Motor neuron (in vitro differentiated cells): ENCODE data around the gene CCDC159. TPM values are rescaled to one million over a fixed set of nuclear protein-coding genes. Genes with fewer than 3 reads are reported as not detected.
"Not testable (repeated sequence)": the region's sequence is repeated elsewhere in the genome, so short reads cannot be mapped to it uniquely, and the experiment has no call there.

Source experiments
- ATAC-seq, 8 experiments: fragments of 200-7000 bp; cut with Tn5 transposase; replicated peaks in 6 of 8; 2 replicates each; pipeline ENCODE4 v1.8.0; 2021; ENCODE audit warnings: mild to moderate bottlenecking in 8 of 8, moderate library complexity in 8 of 8
- H3K27ac ChIP-seq, 2 donors: fragments of 250-450 bp; sonication (Bioruptor Pico); 2 replicates each; pipeline ENCODE4 v1.9.0; 2021; ENCODE audit warnings: antibody characterized with exemption in 2 of 2, mild to moderate bottlenecking in 2 of 2, moderate library complexity in 1 of 2
- H3K4me1 ChIP-seq, 2 donors: fragments of 250-450 bp; sonication (Bioruptor Pico); replicated peaks in 1 of 2; 2 replicates each; pipeline ENCODE4 v1.6.1; 2021; ENCODE audit warnings: antibody characterized with exemption in 2 of 2, mild to moderate bottlenecking in 2 of 2, moderate library complexity in 1 of 2
- H3K4me3 ChIP-seq, 5 donors: fragments of 250-450 bp; sonication (Bioruptor Pico); 2 replicates each; pipeline ENCODE4 v1.9.0; 2021; ENCODE audit warnings: antibody characterized with exemption in 5 of 5, mild to moderate bottlenecking in 5 of 5, moderate library complexity in 4 of 5
- WGBS, 10 experiments: fragments of 450-650 bp; shearing (Covaris generic); methylation state at CpG; one replicate each; pipeline ENCODE4 v1.0.0; 2022; 5-methylcytosine and 5-hydroxymethylcytosine counted together
- in situ Hi-C, 9 experiments: fragments of 400-800 bp; cut with MboI; loops; one replicate each; pipeline ENCODE4 v1.15.0; 2021; ENCODE audit warnings: low sequenced_read_pairs in 9 of 9, low pct_unique_long_range_greater_than_20kb in 2 of 9; ENCODE audit not compliant: unreplicated experiment in 9 of 9
- total RNA-seq, 8 experiments: library from RNA; unstranded; fragments of 300-600 nt; gene quantifications; 2 replicates each; pipeline versions ENCODE4 v1.2.3 to v1.2.4, GENCODE V29; 2022

Gene CCDC159
- total RNA-seq, 8 experiments from 2014 or later: 4.4 to 22.3 (median 14.4) TPM

DNA sequence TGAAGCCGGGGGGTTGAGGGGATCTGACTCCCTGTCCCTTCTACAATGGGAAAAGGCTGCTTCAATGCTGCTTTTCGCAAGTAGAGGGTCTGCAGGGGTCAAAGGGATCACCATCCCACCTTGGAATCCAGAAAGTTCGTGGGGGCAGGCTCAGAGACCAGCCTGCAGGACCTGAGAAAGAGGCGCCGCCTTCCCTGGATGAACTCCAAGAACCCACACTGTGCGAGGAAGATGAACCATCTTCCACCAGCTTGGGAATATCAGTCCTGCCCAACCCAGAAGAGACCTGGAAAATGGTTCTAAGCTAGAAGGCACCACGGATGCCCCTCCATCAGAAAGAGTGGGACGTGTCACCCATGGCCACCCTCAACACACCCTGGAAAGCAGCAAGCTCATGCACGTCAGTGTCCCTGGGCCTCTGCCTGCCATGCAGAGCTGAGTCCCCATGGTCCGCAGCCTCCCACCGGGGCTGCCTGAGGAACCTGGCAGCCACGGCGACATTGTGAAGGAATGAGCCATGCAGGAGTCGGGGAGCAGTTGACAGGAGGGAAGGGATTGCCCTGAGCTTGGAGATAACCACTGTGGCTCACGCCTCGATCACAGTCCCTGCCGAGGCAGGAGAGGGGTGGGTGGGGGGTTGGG, 21.4 kb upstream of the CCDC159 start:
- ATAC-seq: peak in 2 of 8 experiments; percentile 6
- in situ Hi-C loops: no loop called here
- Histone ChIP-seq H3K4me1 (peaks cover 2 to 17% of the 10 kb centered on the region in 2 donors), H3K27ac (no peak overlapping the region), H3K4me3 (no peak overlapping the region)
- 17 to 88% (median 78%) methylated on average over 1 to 4 of the region's 17 CpGs; no CpG with 5 or more reads in 5 of the 10 experiments for WGBS, 10 experiments

GRCh38 chr19:11325544-11325943, 20.8 kb upstream of the CCDC159 start:
- ATAC-seq: no peak
- Histone ChIP-seq H3K27ac (no peak overlapping the region), H3K4me1 (peaks cover 2 to 17% of the 10 kb centered on the region in 2 donors), H3K4me3 (no peak overlapping the region)
- in situ Hi-C loops: no loop called here
- WGBS, 10 experiments: 89 to 100% (median 96%) methylated on average over 3 to 6 of the region's 7 CpGs; no CpG with 5 or more reads in 4 of the 10 experiments

DNA sequence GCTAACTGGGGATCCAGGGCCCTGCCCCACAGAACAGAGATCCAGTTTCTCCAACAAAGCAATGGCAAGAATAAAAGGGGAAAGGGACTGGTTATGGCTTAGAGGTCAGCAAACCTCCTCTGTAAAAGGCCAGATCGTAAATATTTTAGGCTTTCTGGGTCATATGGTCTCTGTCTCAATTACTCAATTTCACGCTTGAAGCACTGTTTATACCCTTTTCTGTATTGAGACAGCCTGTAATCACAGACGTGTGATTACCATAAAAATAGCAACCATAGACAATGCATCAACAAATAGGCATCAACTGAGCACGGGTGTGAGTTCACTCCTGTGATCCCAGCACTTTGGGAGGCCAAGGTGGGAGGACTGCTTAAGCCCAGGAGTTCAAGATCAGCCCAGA, 16.2 kb upstream of the CCDC159 start:
- WGBS, 10 experiments: 17 to 100% (median 17%) methylated on average over 1 to 2 of the region's 4 CpGs; no CpG with 5 or more reads in 7 of the 10 experiments
- no peak overlapping the region for H3K4me3 ChIP-seq
- H3K4me1 ChIP-seq: no peaks in the 10 kb centered on the region
- peak in 3 of 8 experiments; percentile 29 to 75 (median 72) for ATAC-seq
- peak overlapping the region in 1 of 2 donors; percentile 19 for H3K27ac ChIP-seq
- in situ Hi-C loops: no loop called here

GRCh38 chr19:11331502-11331901, 14.8 kb upstream of the CCDC159 start:
- ATAC-seq: no peak
- no peak overlapping the region for H3K4me3 ChIP-seq
- H3K4me1 ChIP-seq: no peaks in the 10 kb centered on the region
- 38 to 100% (median 90%) methylated on average over 1 to 4 of the region's 4 CpGs; no CpG with 5 or more reads in 2 of the 10 experiments for WGBS, 10 experiments
- in situ Hi-C loops: no loop called here
- no peak overlapping the region for H3K27ac ChIP-seq

DNA sequence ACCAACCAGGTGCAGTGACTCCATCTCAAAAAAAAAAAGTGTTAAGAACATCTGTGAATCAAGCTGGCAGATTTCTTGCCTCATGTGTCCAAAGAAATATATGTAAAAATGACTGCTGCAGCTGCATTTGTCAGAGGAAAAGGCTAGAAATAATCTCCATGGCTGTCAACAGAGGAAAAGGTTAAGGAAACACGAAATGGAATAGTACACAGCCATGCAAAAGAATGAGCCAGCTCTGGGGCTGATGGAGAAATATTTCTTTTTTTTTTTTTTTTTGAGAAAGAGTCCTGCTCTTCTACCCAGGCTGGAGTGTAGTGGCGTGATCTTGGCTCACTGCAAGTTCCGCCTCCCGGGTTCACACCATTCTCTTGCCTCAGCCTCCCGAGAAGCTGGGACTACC, 13.5 kb upstream of the CCDC159 start:
- no peak for ATAC-seq
- in situ Hi-C loops: no loop called here
- no peak overlapping the region for H3K4me3 ChIP-seq
- no peaks in the 10 kb centered on the region for H3K4me1 ChIP-seq
- 67 to 100% (median 86%) methylated on average over 1 to 5 of the region's 5 CpGs; no CpG with 5 or more reads in 2 of the 10 experiments for WGBS, 10 experiments
- H3K27ac ChIP-seq: no peak overlapping the region

- H3K27ac ChIP-seq, in situ Hi-C loops, H3K4me3 ChIP-seq: not testable (repeated sequence)
- 56 to 92% (median 71%) methylated on average over 1 to 6 of the region's 9 CpGs; no CpG with 5 or more reads in 1 of the 10 experiments for WGBS, 10 experiments
- H3K4me1 ChIP-seq: peaks cover 7 to 10% of the 10 kb centered on the region in 2 donors
- ATAC-seq: peak in 2 of 8 experiments; percentile 19 to 22
These were observed 12.5 kb upstream of the CCDC159 start for GRCh38 chr19:11333838-11334237.

DNA sequence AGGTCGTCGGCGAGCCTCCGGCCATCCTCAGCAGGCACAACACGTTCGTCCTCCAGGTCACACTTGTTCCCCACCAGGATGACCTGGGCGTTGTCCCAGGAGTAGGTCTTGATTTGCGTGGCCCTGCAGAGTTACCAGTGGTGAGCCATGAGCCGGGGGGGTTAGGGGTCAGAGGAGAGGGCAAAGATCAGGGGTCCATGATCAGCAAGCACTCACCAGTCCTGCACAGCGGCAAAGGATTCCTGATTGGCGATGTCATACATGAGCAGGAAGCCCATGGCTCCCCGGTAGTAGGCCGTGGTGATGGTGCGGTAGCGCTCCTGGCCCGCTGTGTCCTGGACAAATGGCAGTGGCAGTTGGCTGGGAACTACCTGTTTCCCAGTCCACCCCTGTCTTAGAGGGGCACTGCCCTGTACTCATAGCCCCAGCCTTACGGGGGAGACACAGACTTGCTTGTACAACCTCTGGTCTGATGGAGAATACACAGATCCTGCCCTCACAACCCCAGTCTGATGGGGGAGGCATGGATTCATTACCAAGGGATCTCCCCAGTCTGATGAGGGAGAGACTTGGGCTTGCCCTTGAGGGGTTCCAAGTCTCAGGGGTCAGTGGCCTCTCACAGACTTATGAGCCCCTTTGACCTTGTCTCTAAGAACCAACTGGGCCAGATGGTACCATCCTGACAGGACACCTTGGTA, 10.7 kb upstream of the CCDC159 start:
- Histone ChIP-seq H3K4me1 (peaks cover 7 to 11% of the 10 kb centered on the region in 2 donors), H3K27ac (no peak overlapping the region), H3K4me3 (no peak overlapping the region)
- no peak for ATAC-seq
- in situ Hi-C loops: no loop called here
- WGBS, 10 experiments: 90 to 100% (median 98%) methylated on average over 1 to 12 of the region's 17 CpGs; no CpG with 5 or more reads in 4 of the 10 experiments

- no peak overlapping the region for H3K4me3 ChIP-seq
- no peak overlapping the region for H3K27ac ChIP-seq
- 83 to 100% (median 96%) methylated on average over 1 to 9 of the region's 14 CpGs; no CpG with 5 or more reads in 3 of the 10 experiments for WGBS, 10 experiments
- in situ Hi-C loops: no loop called here
- ATAC-seq: no peak
- peaks cover 7 to 11% of the 10 kb centered on the region in 2 donors for H3K4me1 ChIP-seq
These were observed 9.2 kb upstream of the CCDC159 start for GRCh38 chr19:11337080-11337479.

- Histone ChIP-seq H3K4me1 (peaks cover 7 to 11% of the 10 kb centered on the region in 2 donors), H3K27ac (no peak overlapping the region), H3K4me3 (no peak overlapping the region)
- 62 to 100% (median 92%) methylated on average over 1 to 4 of the region's 7 CpGs; no CpG with 5 or more reads in 5 of the 10 experiments for WGBS, 10 experiments
- in situ Hi-C loops: no loop called here
- no peak for ATAC-seq
These were observed 8.2 kb upstream of the CCDC159 start for GRCh38 chr19:11338121-11338520.

GRCh38 chr19:11338569-11339253, 7.6 kb upstream of the CCDC159 start:
- peaks cover 7 to 11% of the 10 kb centered on the region in 2 donors for H3K4me1 ChIP-seq
- H3K4me3 ChIP-seq: peak overlapping the region; percentile 51 to 68 (median 55)
- peak in 3 of 8 experiments; percentile 44 to 47 (median 46) for ATAC-seq
- WGBS, 10 experiments: 12 to 70% (median 22%) methylated on average over 1 to 11 of the region's 21 CpGs; no CpG with 5 or more reads in 4 of the 10 experiments
- in situ Hi-C loops: no loop called here
- peak overlapping the region in 1 of 2 donors; percentile 46 for H3K27ac ChIP-seq

DNA sequence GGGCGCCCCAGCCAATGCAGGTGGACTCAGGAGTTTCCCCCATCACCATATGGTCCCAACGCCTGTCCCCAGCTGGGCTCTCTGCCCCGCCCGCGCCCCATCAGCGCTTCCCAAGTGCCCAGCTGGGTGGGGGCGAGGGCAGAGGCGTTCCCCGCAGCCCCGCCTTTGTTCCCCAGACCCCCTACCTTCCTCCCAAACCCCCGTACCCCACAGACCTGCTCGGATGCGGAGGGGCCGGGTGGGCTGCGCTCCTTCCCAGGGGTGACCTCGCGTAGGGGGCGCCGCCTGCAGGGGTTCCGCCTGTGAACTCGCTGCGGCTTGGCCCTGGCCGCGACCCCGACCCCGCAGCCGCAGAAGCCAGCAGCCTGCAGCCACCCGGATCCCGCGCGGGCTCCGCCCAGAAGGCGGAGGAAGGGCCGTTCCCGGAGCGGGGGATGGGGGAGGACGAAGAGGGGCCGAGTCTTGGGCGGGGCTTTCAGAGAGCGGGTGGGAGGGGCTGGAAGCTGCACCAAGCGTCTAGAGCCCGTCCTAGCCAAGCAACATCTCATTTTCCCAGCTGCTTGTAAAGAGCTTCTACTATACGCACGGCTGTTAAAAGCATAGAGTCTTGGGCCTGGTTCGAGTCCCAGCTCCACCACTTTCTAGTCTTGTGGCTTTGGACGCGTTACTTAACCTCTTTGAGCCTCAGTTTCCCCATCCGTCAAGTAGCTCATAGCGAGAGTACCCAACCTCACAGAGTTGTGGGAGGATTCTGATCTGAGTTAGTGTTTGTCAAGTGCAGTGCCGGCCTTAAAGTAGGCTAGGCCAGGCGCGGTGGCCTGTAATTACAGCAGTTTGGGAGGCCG, 6.8 kb upstream of the CCDC159 start, which contains the start of gene RAB3D:
Gene RAB3D, minus strand, starts transcription at position 404 of the 845 bp plus-strand sequence. CDS start 2,258 bp downstream, outside the sequence.
- in situ Hi-C loops: no loop called here
- peak; percentile 86 to 95 (median 94) for ATAC-seq
- 8 to 65% (median 12%) methylated on average over 2 to 5 of the region's 53 CpGs; no CpG with 5 or more reads in 7 of the 10 experiments for WGBS, 10 experiments
- Histone ChIP-seq H3K27ac (peak within 1 kb of the TSS; percentile 28 to 46), H3K4me3 (peak within 1 kb of the TSS; percentile 51 to 68 (median 55)), H3K4me1 (peaks cover 7 to 13% of the 10 kb centered on the region in 2 donors)

GRCh38 chr19:11340099-11340467, 6.2 kb upstream of the CCDC159 start:
- H3K27ac ChIP-seq, ATAC-seq, in situ Hi-C loops: not testable (repeated sequence)
- WGBS, 10 experiments: 20 to 100% (median 87%) methylated on average over 1 to 6 of the region's 8 CpGs; no CpG with 5 or more reads in 4 of the 10 experiments
- Histone ChIP-seq H3K4me3 (peak overlapping the region in 4 of 5 donors; percentile 53 to 68 (median 58)), H3K4me1 (peaks cover 10 to 17% of the 10 kb centered on the region in 2 donors)
